HFF-Myc (cell line): Measurements from ENCODE around the gene MRPL37.

Experiments used
- DNase-seq: peaks from one replicate; pipeline ENCODE4 v3.0.0-alpha.2; 2011; ENCODE audit warnings: low read depth; ENCODE audit errors: extremely low read depth
- H3K4me3 ChIP-seq: replicated peaks from 2 replicates; pipeline ENCODE4 v1.5.1; 2011; ENCODE audit warnings: low read depth, mild to moderate bottlenecking, control low read depth, low read length
- CTCF ChIP-seq: IDR thresholded peaks from 2 replicates; pipeline ENCODE4 v1.5.1; 2012; ENCODE audit warnings: mild to moderate bottlenecking, low read depth, low read length, control low read depth; ENCODE audit errors: missing control alignments

MRPL37 gene

GRCh38 chr1:54244655-54245054, 44.7 kb downstream of the MRPL37 start:
- TF ChIP-seq CTCF = no peak
- no peak for DNase-seq
- H3K4me3 ChIP-seq = no peak overlapping the region

- TF ChIP-seq CTCF = no peak
- no peak for DNase-seq
- no peak overlapping the region for H3K4me3 ChIP-seq
Observed at GRCh38 chr1:54245501-54245900, 45.5 kb downstream of the MRPL37 start.

GRCh38 chr1:54246116-54246721, 46.3 kb downstream of the MRPL37 start:
- no peak for DNase-seq
- no peak for TF ChIP-seq CTCF
- no peak overlapping the region for H3K4me3 ChIP-seq

- no peak for TF ChIP-seq CTCF
- no peak for DNase-seq
- no peak overlapping the region for H3K4me3 ChIP-seq
Observed at GRCh38 chr1:54247863-54248515, 48.0 kb downstream of the MRPL37 start.

- no peak for TF ChIP-seq CTCF
- no peak for DNase-seq
- no peak overlapping the region for H3K4me3 ChIP-seq
Observed at GRCh38 chr1:54248966-54249365, 49.0 kb downstream of the MRPL37 start.

- no peak for TF ChIP-seq CTCF
- DNase-seq = no peak
- H3K4me3 ChIP-seq = no peak overlapping the region
Observed at GRCh38 chr1:54249819-54250435, 50.0 kb downstream of the MRPL37 start.

- no peak overlapping the region for H3K4me3 ChIP-seq
- no peak for DNase-seq
- TF ChIP-seq CTCF = no peak
Observed at GRCh38 chr1:54250670-54251069, 50.7 kb downstream of the MRPL37 start.
